ENCODE measurements around the gene HCRTR1.

DNA sequence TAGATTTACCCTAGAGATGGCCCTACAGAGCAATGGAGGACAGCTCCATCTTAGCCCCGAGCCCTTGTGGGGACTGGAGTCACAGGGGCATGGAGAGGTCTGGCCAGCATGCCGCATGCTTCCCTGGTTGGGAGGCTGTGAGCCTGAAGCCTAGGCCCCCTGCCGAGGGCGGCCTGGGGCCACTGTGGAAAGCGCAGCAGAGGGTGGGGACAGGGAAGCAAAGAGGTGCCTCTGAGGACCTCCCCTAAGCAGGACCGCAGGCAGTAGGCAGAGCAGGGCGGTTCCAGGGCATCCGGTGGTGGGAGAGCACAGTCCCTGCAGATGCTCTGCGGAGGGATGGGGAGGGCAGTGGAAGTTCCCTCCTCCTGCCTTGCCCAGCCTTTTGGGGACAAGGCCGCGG lies 53.7 kb downstream of the HCRTR1 start:
- TF ChIP-seq, protein P1, sequence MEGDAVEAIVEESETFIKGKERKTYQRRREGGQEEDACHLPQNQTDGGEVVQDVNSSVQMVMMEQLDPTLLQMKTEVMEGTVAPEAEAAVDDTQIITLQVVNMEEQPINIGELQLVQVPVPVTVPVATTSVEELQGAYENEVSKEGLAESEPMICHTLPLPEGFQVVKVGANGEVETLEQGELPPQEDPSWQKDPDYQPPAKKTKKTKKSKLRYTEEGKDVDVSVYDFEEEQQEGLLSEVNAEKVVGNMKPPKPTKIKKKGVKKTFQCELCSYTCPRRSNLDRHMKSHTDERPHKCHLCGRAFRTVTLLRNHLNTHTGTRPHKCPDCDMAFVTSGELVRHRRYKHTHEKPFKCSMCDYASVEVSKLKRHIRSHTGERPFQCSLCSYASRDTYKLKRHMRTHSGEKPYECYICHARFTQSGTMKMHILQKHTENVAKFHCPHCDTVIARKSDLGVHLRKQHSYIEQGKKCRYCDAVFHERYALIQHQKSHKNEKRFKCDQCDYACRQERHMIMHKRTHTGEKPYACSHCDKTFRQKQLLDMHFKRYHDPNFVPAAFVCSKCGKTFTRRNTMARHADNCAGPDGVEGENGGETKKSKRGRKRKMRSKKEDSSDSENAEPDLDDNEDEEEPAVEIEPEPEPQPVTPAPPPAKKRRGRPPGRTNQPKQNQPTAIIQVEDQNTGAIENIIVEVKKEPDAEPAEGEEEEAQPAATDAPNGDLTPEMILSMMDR (IDR thresholded peaks at IDR 0.05): no peak
- TF ChIP-seq POLR2A (IDR thresholded peaks at IDR 0.05): no peak

Measured in thyroid gland (tissue), 4 donors.